Adipocyte (in vitro differentiated cells): ENCODE results near the gene SLFN12L.
A peak's percentile ranks its signal among the peaks of the same experiment; 100 is the strongest.
"Not testable (repeated sequence)": the region's sequence is repeated elsewhere in the genome, so short reads cannot be mapped to it uniquely, and the experiment has no call there.

ENCODE experiments used
- DNase-seq: peaks from one replicate; pipeline ENCODE4 v3.0.0-alpha.2; 2015; ENCODE audit warnings: low read depth
- H3K27me3 ChIP-seq: replicated peaks from 2 replicates; pipeline ENCODE4 v1.7.0; 2013; ENCODE audit warnings: mild to moderate bottlenecking, low read length, moderate library complexity; ENCODE audit not compliant: control insufficient read depth, insufficient read depth
- H3K36me3 ChIP-seq: 2 replicates; pipeline ENCODE4 v1.7.0; 2013; ENCODE audit warnings: low read length, mild to moderate bottlenecking, moderate library complexity; ENCODE audit not compliant: control insufficient read depth, insufficient read depth, severe bottlenecking
- H3K4me1 ChIP-seq: 2 replicates; pipeline ENCODE4 v1.7.0; 2013; ENCODE audit warnings: mild to moderate bottlenecking, low read length, moderate library complexity; ENCODE audit not compliant: control insufficient read depth, insufficient read depth
- H3K4me3 ChIP-seq: 2 replicates; pipeline ENCODE4 v1.7.0; 2013; ENCODE audit warnings: mild to moderate bottlenecking, low read length, moderate library complexity
- H3K9ac ChIP-seq: 2 replicates; pipeline ENCODE4 v1.7.0; 2013; ENCODE audit warnings: mild to moderate bottlenecking, low read length, moderate library complexity
- H3K9me3 ChIP-seq: 2 replicates; pipeline ENCODE4 v1.7.0; 2013; ENCODE audit warnings: mild to moderate bottlenecking, low read length, moderate library complexity; ENCODE audit not compliant: control insufficient read depth

The SLFN12L gene

DNA sequence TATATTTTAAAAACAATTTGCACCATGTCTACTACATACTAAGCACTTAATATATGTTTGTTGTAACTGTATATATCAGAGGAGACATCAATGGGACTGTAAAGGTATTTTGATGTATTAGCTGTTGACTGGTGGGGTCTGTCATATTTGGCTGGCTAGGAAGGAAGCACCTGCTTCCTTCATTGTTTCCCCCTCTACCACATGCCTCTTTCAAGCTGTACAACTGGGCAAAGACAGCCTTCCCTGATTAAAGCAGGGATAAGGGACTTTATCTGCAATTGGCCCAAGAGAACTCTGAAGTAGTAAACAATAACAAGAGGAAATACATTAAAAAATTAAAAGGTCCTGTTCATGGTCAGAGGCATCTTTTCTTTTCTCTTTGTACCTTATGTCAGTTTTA lies 5.5 kb upstream of the SLFN12L start:
- no peaks in the 10 kb centered on the region for H3K27me3 ChIP-seq
- H3K9me3 ChIP-seq, result no peaks in the 10 kb centered on the region
- no peak for DNase-seq
- H3K4me1 ChIP-seq, result peaks cover 8% of the 10 kb centered on the region
- H3K4me3 ChIP-seq, result no peak overlapping the region
- H3K9ac ChIP-seq, result no peak overlapping the region
- no peaks in the 10 kb centered on the region for H3K36me3 ChIP-seq

DNA sequence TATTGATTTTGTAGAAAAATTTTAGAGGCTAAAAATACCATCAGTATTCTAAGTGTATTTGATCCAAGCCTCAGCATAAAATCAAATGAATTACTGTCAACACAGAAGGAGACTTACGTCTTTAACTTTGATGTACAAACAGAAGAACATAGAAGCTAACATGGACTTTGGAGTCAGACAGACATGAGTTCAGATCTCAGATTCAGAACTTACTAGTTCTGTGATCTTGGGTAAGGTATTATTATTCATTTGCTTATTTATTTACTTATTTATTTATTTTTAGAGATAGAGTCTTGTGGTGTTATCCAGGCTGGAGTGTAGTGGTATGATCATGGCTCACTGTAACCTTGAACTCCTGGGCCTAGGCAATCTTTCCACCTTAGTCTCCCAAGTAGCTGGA lies 4.0 kb upstream of the SLFN12L start:
- no peaks in the 10 kb centered on the region for H3K9me3 ChIP-seq
- H3K9ac ChIP-seq, result peak overlapping the region; percentile 54
- H3K27me3 ChIP-seq, result no peaks in the 10 kb centered on the region
- peaks cover 16% of the 10 kb centered on the region for H3K4me1 ChIP-seq
- peak overlapping the region; percentile 73 for H3K4me3 ChIP-seq
- no peaks in the 10 kb centered on the region for H3K36me3 ChIP-seq
- no peak for DNase-seq

- H3K27me3 ChIP-seq, result no peaks in the 10 kb centered on the region
- H3K9me3 ChIP-seq, result no peaks in the 10 kb centered on the region
- H3K4me1 ChIP-seq, result peaks cover 16% of the 10 kb centered on the region
- H3K9ac ChIP-seq, result peak overlapping the region; percentile 54
- peak; percentile 71 for DNase-seq
- no peaks in the 10 kb centered on the region for H3K36me3 ChIP-seq
- peak overlapping the region; percentile 73 for H3K4me3 ChIP-seq
Observed at GRCh38 chr17:35540589-35541404, 3.3 kb upstream of the SLFN12L start.

GRCh38 chr17:35539659-35540026 lies 2.2 kb upstream of the SLFN12L start:
- Histone ChIP-seq H3K9ac (peak overlapping the region; percentile 30), H3K4me3 (no peak overlapping the region), H3K36me3 (no peaks in the 10 kb centered on the region), H3K27me3 (no peaks in the 10 kb centered on the region), H3K4me1 (peaks cover 16% of the 10 kb centered on the region), H3K9me3 (no peaks in the 10 kb centered on the region)
- no peak for DNase-seq

DNA sequence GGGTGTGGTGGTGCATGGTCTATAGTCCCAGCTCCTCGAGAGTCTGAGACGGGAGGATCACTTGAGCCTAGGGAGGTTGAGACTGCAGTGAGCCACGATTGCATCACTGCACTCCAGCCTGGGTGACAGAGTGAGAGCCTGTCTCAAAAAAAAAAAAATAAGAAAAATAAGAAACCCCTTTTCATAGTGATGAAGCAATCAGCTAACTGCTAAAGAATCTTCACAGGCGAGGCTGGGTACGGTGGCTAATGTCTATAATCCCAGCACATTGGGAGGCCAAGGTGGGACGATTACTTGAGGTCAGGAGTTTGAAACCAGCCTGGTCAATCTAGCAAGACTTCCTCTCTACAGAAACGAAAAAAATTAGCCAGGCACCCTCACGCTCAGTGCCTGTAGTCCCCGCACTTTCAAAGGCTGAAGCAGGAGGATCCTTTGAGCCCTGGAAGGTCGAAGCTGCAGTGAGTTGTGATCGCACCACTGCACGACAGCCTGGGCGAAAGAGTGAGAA lies 760 bp downstream of the SLFN12L start:
- DNase-seq, result no peak
- Histone ChIP-seq H3K9me3 (no peaks in the 10 kb centered on the region), H3K9ac (no peak overlapping the region), H3K4me3 (no peak overlapping the region), H3K27me3 (no peaks in the 10 kb centered on the region), H3K36me3 (no peaks in the 10 kb centered on the region), H3K4me1 (peaks cover 16% of the 10 kb centered on the region)

GRCh38 chr17:35535406-35535805 lies 2.1 kb downstream of the SLFN12L start:
- not testable (repeated sequence) for H3K36me3 ChIP-seq, H3K27me3 ChIP-seq, H3K9ac ChIP-seq, DNase-seq, H3K4me3 ChIP-seq, H3K9me3 ChIP-seq
- H3K4me1 ChIP-seq, result peaks cover 14% of the 10 kb centered on the region

- no peak for DNase-seq
- Histone ChIP-seq H3K36me3 (no peaks in the 10 kb centered on the region), H3K9me3 (no peaks in the 10 kb centered on the region), H3K4me3 (no peak overlapping the region), H3K27me3 (no peaks in the 10 kb centered on the region), H3K9ac (no peak overlapping the region), H3K4me1 (peaks cover 13% of the 10 kb centered on the region)
Observed at GRCh38 chr17:35534576-35535093, 2.8 kb downstream of the SLFN12L start.

GRCh38 chr17:35531160-35531559 lies 6.3 kb downstream of the SLFN12L start:
- Histone ChIP-seq H3K9ac (no peak overlapping the region), H3K36me3 (no peaks in the 10 kb centered on the region), H3K4me1 (no peaks in the 10 kb centered on the region), H3K27me3 (no peaks in the 10 kb centered on the region), H3K9me3 (no peaks in the 10 kb centered on the region), H3K4me3 (no peak overlapping the region)
- no peak for DNase-seq

DNA sequence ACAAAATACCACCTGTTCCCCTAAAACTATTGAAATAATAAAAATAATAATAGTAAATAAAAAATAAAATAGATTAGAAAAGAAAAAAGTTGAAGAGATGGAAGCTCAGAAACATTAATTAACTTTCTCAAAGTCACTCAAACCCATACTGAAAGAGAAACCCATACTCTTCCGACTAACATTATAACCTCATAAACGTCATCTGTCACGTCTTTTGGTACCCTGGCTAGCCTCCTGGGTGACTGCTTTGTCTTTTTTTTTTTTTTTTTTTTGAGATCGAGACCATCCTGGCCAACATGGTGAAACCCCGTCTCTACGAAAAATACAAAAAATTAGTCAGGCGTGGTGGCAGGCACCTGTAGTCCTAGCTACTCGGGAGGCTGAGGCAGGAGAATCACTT lies 7.6 kb downstream of the SLFN12L start:
- Histone ChIP-seq H3K9ac (no peak overlapping the region), H3K4me3 (no peak overlapping the region), H3K27me3 (no peaks in the 10 kb centered on the region), H3K9me3 (no peaks in the 10 kb centered on the region), H3K36me3 (no peaks in the 10 kb centered on the region), H3K4me1 (no peaks in the 10 kb centered on the region)
- no peak for DNase-seq

DNA sequence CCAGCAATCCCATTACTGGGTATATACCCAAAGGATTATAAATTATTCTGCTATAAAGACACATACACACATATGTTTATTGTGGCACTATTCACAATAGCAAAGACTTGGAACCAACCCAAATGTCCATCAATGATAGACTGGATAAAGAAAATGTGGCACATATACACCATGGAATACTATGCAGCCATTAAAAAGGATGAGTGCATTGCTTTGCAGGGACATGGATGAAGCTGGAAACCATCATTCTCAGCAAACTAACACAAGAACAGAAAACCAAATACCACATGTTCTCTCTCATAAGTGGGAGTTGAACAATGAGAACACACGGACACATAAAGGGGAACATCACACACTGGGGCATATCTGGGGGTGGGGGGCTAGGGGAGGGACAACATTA lies 8.2 kb downstream of the SLFN12L start:
- not testable (repeated sequence) for H3K4me1 ChIP-seq, H3K9me3 ChIP-seq, DNase-seq, H3K9ac ChIP-seq, H3K36me3 ChIP-seq, H3K4me3 ChIP-seq, H3K27me3 ChIP-seq

DNA sequence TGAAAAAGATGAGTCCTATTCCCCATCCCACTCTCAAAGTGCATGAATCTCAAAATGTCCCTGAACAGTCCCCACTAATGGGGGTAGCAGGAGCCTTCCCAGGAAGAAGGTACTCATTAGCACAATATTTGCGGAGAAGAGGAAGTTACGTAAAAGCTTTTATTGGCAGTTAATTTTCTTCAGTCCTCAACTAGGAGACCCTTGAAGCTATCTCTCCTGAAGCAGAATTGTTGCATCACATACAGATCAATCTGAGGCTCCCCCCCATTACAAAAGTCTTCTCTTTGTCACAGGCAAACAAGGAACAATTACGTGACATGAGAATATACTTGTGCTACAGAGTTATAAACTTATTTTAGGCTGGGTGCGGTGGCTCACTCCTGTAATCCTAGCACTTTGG lies 14.2 kb downstream of the SLFN12L start:
- Histone ChIP-seq H3K9me3 (no peaks in the 10 kb centered on the region), H3K36me3 (no peaks in the 10 kb centered on the region), H3K9ac (no peak overlapping the region), H3K27me3 (peaks cover 8% of the 10 kb centered on the region), H3K4me3 (no peak overlapping the region), H3K4me1 (no peaks in the 10 kb centered on the region)
- DNase-seq, result no peak
